Raji (cell line): ENCODE results near the gene DLX5.

Source experiments
- POLR2A ChIP-seq: IDR thresholded peaks from 2 replicates; pipeline ENCODE4 v1.6.1; 2011; ENCODE audit warnings: low read depth, low read length, control low read depth; ENCODE audit not compliant: insufficient read depth

DLX5 gene

GRCh38 chr7:97011536-97012364 is 12.9 kb downstream of the DLX5 start:
- no peak for TF ChIP-seq POLR2A

GRCh38 chr7:97011104-97011503 is 13.5 kb downstream of the DLX5 start:
- TF ChIP-seq POLR2A = no peak

- TF ChIP-seq POLR2A = no peak
Measured at GRCh38 chr7:97009753-97010732, 14.6 kb downstream of the DLX5 start.

- TF ChIP-seq POLR2A = no peak
Measured at GRCh38 chr7:97008275-97008917, 16.2 kb downstream of the DLX5 start.

GRCh38 chr7:97007583-97007861 is 17.1 kb downstream of the DLX5 start:
- TF ChIP-seq POLR2A = no peak

- TF ChIP-seq POLR2A = no peak
Measured at GRCh38 chr7:97006816-97007582, 17.6 kb downstream of the DLX5 start.

- no peak for TF ChIP-seq POLR2A
Measured at GRCh38 chr7:97006055-97006815, 18.4 kb downstream of the DLX5 start.

- no peak for TF ChIP-seq POLR2A
Measured at GRCh38 chr7:97005183-97006054, 19.2 kb downstream of the DLX5 start, which contains the start of gene DLX6. DLX6 (plus strand) TSS chr7:97005553; CDS start chr7:97005978, 425 bp downstream.

- TF ChIP-seq POLR2A = no peak
Measured at GRCh38 chr7:97004247-97005182, 20.1 kb downstream of the DLX5 start.

- no peak for TF ChIP-seq POLR2A
Measured at GRCh38 chr7:97003262-97004246, 21.1 kb downstream of the DLX5 start.

- no peak for TF ChIP-seq POLR2A
Measured at GRCh38 chr7:97002555-97003261, 21.9 kb downstream of the DLX5 start.
